Epithelial cell of esophagus (primary cell): ENCODE measurements around the gene CENPB.

Source experiments
- DNase-seq: peaks from one replicate; pipeline ENCODE4 v3.0.0; 2010; ENCODE audit warnings: low read depth
- H3K4me3 ChIP-seq: 2 replicates; pipeline ENCODE4 v1.5.1; 2011; ENCODE audit warnings: mild to moderate bottlenecking, low read length, control low read depth
- CTCF ChIP-seq: IDR thresholded peaks from 2 replicates; pipeline ENCODE4 v1.5.1; 2011; ENCODE audit warnings: low read depth, mild to moderate bottlenecking, low read length, control low read depth, inconsistent platforms; ENCODE audit not compliant: insufficient read depth; ENCODE audit errors: missing control alignments

CENPB gene

DNA sequence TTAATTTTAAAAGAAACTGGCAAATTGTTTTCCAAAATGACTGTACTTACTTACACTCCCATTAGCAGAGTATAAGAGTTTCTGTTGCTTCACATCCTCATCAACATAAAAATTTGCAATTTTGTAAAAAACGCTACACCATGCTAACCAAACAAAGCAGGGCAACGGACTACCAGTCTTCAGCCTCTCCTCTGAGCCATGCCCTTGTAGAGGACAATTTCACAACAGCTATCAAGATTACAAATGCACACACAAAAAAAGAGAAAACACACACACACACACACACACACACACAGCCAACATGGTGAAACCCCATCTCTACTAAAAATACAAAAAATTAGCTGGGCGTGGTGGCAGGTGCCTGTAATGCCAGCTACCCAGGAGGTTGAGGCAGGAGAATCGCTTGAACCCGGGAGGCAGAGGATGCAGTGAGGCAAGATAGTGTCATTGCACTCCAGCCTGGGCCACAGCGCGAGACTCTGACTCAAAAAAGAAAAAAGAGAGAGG is 14.9 kb downstream of the CENPB start:
- no peak for DNase-seq
- no peak for TF ChIP-seq CTCF
- H3K4me3 ChIP-seq = no peak overlapping the region

GRCh38 chr20:3768342-3769130 is 18.0 kb downstream of the CENPB start:
- peak; percentile 77 for DNase-seq
- peak; percentile 45 for TF ChIP-seq CTCF
- peak overlapping the region; percentile 81 for H3K4me3 ChIP-seq

- no peak for TF ChIP-seq CTCF
- DNase-seq = peak; percentile 99
- H3K4me3 ChIP-seq = peak within 1 kb of the TSS; percentile 81
Observed at GRCh38 chr20:3767427-3768341, 18.9 kb downstream of the CENPB start, which contains the start of gene ADISSP. Gene ADISSP, minus strand, starts transcription at chr20:3767753. Its CDS starts 7,653 bp downstream, at chr20:3760100.

- DNase-seq = no peak
- TF ChIP-seq CTCF = no peak
- H3K4me3 ChIP-seq = peak overlapping the region; percentile 65
Observed at GRCh38 chr20:3767110-3767426, 19.5 kb downstream of the CENPB start.

- DNase-seq = no peak
- TF ChIP-seq CTCF = no peak
- peak overlapping the region; percentile 65 for H3K4me3 ChIP-seq
Observed at GRCh38 chr20:3766422-3767109, 20.0 kb downstream of the CENPB start.

DNA sequence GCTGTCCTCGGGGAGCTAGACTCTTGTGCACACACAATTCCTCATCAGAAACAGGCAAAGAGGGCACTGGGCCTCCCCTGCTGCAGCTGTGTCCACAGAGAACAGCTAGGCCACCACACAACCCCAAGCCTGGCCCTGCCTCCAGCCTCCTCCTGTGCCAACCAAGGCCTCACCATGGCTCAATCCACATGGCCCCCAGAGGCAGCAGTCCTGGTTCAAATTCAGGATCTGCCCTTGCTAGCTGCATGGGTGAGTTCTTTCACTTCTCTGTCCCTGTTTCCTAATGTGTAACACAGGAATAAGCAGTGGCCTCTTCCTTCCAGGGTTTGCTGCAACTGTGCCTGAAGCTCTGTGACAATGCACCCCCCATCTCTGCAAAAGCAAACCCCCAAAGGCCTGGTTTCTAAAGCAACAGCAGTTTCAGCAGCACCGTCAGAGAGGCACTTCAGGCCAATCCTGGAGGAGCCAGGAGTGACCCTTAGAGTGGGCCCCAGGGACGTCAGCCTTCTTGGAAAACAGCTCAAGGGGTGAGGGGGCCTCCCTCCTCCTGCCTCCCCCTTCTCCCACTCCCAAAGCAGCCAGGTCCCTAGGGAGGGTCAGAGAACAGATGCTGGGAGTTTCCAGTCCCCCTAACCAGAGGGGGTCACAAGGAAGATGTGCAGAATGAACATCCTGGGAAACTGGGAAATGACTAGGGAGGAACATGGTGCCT is 21.2 kb downstream of the CENPB start:
- DNase-seq = no peak
- no peak overlapping the region for H3K4me3 ChIP-seq
- no peak for TF ChIP-seq CTCF
